HUDEP-2 (cell line): Measurements from ENCODE around the gene TFDP1.

Experiments used
- DNase-seq, 76 experiments: peaks; one replicate each; lab custom pipeline; 2025; ENCODE audit not compliant: unreplicated experiment in 76 of 76; lab: John Stamatoyannopoulos, UW

TFDP1 gene

GRCh38 chr13:113644800-113645199, 60.2 kb downstream of the TFDP1 start:
- DNase-seq = no peak

GRCh38 chr13:113645329-113645728, 60.8 kb downstream of the TFDP1 start:
- no peak for DNase-seq

GRCh38 chr13:113646376-113646775, 61.8 kb downstream of the TFDP1 start:
- no peak for DNase-seq

- no peak for DNase-seq
Observed at GRCh38 chr13:113646921-113647340, 62.4 kb downstream of the TFDP1 start.

GRCh38 chr13:113647351-113648215, 63.0 kb downstream of the TFDP1 start:
- peak in 75 of 76 experiments; percentile 11 to 96 (median 87) for DNase-seq

- no peak for DNase-seq
Observed at GRCh38 chr13:113648216-113648610, 63.7 kb downstream of the TFDP1 start.

GRCh38 chr13:113649212-113649611, 64.7 kb downstream of the TFDP1 start:
- no peak for DNase-seq

- DNase-seq = no peak
Observed at GRCh38 chr13:113650275-113650674, 65.7 kb downstream of the TFDP1 start.

GRCh38 chr13:113650731-113651148, 66.2 kb downstream of the TFDP1 start:
- no peak for DNase-seq

GRCh38 chr13:113651511-113652403, 67.2 kb downstream of the TFDP1 start:
- no peak for DNase-seq

- DNase-seq = no peak
Observed at GRCh38 chr13:113652404-113653263, 68.1 kb downstream of the TFDP1 start.

- DNase-seq = no peak
Observed at GRCh38 chr13:113653264-113654174, 69.0 kb downstream of the TFDP1 start.

- no peak for DNase-seq
Observed at GRCh38 chr13:113654175-113654560, 69.6 kb downstream of the TFDP1 start.

GRCh38 chr13:113654591-113655345, 70.2 kb downstream of the TFDP1 start:
- no peak for DNase-seq

- no peak for DNase-seq
Observed at GRCh38 chr13:113655346-113656002, 70.9 kb downstream of the TFDP1 start.

GRCh38 chr13:113656003-113656588, 71.5 kb downstream of the TFDP1 start:
- DNase-seq = no peak

- DNase-seq = no peak
Observed at GRCh38 chr13:113656831-113657671, 72.5 kb downstream of the TFDP1 start.
